GM19328 (cell line): Measurements from ENCODE around the gene OR10P1.

Source experiments
- ATAC-seq: cut with Tn5 transposase; IDR thresholded peaks from one replicate; pipeline ENCODE4 v1.9.1; 2021; ENCODE audit warnings: mild to moderate bottlenecking, moderate library complexity; ENCODE audit not compliant: unreplicated experiment

OR10P1 gene

DNA sequence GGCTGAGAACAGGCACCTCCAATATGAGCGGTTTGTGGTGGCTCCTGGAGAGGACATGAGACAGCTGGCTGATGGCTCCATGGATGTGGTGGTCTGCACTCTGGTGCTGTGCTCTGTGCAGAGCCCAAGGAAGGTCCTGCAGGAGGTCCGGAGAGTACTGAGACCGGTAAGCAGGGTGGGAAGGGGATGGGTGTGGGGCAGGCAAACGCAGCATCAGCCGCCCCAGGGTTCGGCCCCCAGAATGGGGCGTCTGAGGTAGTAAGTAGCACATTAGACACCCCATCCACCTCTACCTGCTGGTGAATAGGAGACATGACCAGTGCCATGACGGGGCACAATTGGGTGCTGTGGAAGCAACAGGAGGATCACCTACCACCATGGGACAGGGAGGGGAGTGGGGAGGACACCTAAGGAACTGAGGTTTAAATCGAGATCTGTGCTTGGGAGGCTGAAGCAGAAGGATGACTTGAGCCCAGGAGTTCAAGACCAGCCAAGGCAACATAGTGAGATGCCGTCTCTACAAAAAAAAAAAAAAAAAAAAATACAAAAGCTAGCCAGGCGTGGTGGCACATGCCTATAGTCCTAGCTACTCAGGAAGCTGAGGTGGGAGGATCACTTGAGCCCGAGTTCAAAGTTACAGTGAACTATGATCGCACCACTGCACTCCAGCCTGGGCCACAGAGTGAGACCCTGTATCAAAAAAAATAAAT lies 45.5 kb downstream of the OR10P1 start:
- no peak for ATAC-seq

DNA sequence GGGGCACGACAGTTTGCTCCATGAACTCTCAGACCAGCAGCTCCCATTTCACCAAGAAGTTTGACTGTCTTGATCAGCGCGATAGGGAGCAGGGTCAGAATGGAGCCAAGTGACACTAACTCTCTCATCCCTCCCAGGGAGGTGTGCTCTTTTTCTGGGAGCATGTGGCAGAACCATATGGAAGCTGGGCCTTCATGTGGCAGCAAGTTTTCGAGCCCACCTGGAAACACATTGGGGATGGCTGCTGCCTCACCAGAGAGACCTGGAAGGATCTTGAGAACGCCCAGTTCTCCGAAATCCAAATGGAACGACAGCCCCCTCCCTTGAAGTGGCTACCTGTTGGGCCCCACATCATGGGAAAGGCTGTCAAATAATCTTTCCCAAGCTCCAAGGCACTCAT lies 47.0 kb downstream of the OR10P1 start:
- no peak for ATAC-seq

DNA sequence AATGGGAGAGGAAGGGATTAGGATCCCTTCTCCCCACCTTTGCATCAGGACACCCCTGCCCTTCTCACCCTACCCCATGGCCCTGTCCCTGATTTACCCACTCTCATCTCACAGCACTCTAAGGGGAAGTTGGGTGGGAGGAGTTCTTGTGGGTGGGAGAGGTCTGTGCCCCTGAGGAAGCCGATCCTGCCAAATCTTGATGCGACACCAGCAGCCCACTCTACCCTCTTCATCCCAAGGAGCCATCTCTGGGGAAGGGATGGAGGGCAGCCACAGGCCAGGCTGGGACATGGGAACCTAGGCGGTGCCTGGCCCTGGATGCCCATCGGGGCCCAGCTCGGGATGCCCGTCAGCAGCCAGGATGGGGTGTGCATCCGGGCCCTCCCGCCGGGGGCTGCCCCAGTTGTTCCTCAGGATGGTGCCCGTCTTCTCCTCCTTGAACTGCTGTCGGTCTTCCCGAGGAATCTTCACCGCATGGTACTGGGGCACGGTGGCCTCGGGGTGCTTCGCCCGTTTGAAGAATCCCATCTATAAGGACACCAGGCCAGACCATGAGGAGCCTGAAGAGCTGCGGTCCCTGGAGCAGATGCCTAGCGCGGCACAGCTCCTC lies 48.2 kb downstream of the OR10P1 start:
- ATAC-seq: no peak

DNA sequence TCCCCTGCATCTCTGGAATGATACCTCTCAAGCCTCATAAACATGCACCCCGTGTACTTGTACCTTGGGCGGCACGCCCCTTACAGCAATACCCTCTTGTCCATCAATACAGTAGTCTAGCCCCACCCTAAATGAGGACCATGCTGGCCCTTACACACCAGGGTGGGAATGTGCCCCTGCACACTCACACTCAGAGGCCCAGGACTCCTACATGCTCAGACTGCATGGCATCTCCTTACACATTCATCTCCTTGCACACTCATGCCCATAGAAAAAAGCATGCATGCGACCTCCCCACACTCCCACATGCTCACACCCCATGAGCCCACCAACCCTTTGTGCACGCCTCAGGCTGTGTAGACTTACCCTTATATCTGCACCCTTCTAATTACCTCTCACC lies 49.0 kb downstream of the OR10P1 start:
- no peak for ATAC-seq

DNA sequence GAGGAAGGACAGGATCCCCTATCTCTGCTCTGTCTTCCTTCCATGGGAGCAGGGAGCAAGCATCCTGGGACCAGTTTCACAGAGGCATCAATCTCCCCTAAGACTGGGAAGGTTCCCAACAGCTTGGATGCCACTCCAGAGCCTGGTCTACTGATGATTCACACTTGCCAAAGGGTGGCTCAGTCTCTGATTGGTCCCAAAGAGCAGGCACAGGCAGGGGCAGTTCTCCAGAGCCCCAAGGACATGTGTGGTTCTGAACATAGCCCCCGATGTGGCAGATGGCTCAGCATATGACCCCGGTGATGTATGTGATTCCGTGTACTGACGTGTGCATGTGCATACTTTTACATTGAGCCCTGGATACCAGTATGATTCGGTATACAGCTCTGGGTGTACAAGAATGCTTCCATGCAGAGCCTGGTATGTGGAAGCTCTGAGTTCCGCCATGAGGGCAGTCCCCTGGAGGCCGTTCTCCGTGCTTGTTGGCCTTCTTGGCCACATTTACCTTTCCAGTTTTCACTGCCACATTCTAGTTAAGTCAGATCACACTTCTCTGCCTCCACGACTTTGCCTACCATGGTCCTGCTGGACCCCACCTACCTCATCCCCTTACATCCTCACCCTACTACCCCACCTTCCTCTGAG lies 49.8 kb downstream of the OR10P1 start:
- ATAC-seq: no peak
